CD4-positive, alpha-beta T cell treated with Interleukin-6 at 100 ng/mL for 8 hours (primary cell): ENCODE results near the gene EFNA3.

ENCODE experiments used
- DNase-seq: peaks from one replicate; pipeline ENCODE4 v3.0.0-alpha.2; 2020; ENCODE audit warnings: mixed read lengths, low spot score

EFNA3 gene

DNA sequence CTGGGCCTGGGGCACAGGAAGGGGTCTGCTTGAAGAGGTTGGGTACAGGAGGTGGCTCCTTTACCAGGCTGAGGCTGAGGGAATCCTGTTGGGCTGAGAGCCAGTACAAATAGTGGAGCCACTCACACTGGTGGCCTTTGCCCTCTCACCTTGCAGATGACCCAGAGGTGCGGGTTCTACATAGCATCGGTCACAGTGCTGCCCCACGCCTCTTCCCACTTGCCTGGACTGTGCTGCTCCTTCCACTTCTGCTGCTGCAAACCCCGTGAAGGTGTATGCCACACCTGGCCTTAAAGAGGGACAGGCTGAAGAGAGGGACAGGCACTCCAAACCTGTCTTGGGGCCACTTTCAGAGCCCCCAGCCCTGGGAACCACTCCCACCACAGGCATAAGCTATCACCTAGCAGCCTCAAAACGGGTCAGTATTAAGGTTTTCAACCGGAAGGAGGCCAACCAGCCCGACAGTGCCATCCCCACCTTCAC is 55.2 kb downstream of the EFNA3 start:
- no peak for DNase-seq

GRCh38 chr1:155134322-155134721 is 55.7 kb downstream of the EFNA3 start:
- no peak for DNase-seq

DNA sequence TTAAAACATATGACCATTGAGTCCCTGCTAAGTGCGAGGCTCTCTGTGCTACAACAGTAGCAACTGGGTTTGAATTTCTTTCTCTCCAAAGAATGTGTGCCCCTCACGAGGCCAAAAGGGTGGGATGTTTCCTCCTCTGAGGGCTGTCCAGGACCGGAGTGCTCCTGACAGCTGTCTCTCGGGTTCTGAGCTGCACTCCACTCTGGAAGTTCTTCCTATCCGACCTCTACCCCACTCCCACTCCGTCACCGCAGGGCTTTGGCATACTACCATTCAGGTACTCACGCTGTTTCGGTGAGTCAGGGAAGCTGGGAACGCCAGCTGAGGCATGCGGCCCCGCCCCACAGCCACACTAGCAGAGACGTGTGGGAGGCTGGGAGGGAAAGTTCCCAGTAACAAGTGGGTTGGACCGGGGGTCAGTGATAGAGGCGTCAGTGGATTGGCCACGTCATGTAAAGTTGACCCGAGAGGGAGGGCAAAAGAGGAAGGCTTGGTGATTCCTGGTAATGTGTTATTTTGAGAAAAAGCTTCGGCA is 56.3 kb downstream of the EFNA3 start:
- DNase-seq = peak; percentile 25

DNA sequence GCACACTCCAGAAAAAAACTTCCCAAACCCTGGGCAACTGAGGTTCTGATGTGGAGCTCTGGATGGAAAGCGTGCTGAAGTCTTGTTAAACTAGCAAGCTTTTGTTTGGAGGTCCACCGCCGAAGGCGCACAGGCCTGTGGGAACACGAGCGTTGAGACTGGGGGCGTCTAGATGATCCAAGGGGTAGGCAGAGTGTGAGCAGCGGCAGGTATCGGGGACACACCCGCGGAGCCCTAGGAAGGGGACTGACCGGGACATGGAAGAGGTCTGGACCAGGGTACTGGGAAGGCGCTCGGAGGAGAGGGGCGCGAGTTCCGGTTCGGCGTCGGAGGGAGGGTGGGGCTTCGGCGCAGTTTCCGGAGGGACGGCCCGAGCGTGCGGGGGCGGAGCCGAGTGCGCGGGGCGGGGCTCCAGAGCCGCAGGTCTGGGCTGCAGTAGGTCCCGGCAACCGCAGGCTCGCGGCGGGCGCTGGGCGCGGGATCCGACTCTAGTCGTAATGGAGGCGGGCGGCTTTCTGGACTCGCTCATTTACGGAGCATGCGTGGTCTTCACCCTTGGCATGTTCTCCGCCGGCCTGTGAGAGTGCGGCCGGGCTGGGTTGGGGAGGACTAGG is 56.9 kb downstream of the EFNA3 start, which contains the start of gene SLC50A1:
TSS of gene SLC50A1 (plus strand) at position 438 of the 614 bp plus-strand sequence. CDS start at position 498, 60 bp downstream.
- peak; percentile 90 for DNase-seq

DNA sequence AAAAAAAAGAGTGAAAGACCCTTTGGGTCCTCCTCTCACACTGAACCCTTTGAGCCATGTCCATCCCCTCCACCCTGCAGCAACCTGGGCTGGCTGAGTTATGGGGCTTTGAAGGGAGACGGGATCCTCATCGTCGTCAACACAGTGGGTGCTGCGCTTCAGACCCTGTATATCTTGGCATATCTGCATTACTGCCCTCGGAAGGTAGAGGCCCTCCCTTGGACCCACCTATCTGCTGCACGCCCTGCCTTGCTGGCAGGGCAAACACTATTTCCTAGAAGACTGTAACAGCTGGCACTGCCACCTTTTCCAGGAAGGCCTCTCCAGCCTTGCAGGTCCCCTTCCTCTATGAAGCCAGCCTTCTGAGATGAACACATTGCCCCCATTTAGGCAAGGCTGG is 58.1 kb downstream of the EFNA3 start:
- no peak for DNase-seq
